ENCODE results near the gene PAFAH2.

PAFAH2 gene

DNA sequence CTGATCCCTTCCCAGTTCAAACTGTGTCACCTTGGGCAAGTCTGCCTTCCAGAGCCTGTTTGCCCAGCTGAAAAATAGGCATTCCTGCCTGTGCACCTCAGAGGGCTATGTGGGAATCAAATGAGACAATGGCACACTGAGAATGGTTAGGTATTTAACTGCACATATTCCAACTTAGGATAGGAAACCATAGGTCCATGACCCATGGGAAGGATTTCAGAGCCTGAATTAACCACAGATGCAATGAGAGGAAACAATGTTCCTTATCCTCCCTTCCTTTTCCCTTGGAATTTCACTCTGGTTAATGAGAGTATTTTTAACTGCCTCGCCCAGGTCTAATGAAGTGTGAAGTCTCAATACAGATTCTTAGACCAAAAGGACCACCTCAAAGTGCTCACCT lies 12.7 kb downstream of the PAFAH2 start:
- H3K4me3 ChIP-seq (ENCODE audit: low read depth, low read length): no peak overlapping the region
- DNase-seq (ENCODE audit: low read depth): no peak
- TF ChIP-seq, protein P1, sequence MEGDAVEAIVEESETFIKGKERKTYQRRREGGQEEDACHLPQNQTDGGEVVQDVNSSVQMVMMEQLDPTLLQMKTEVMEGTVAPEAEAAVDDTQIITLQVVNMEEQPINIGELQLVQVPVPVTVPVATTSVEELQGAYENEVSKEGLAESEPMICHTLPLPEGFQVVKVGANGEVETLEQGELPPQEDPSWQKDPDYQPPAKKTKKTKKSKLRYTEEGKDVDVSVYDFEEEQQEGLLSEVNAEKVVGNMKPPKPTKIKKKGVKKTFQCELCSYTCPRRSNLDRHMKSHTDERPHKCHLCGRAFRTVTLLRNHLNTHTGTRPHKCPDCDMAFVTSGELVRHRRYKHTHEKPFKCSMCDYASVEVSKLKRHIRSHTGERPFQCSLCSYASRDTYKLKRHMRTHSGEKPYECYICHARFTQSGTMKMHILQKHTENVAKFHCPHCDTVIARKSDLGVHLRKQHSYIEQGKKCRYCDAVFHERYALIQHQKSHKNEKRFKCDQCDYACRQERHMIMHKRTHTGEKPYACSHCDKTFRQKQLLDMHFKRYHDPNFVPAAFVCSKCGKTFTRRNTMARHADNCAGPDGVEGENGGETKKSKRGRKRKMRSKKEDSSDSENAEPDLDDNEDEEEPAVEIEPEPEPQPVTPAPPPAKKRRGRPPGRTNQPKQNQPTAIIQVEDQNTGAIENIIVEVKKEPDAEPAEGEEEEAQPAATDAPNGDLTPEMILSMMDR (IDR thresholded peaks at IDR 0.05; ENCODE audit: control insufficient read depth, extremely low read depth, insufficient read depth): no peak

DNA sequence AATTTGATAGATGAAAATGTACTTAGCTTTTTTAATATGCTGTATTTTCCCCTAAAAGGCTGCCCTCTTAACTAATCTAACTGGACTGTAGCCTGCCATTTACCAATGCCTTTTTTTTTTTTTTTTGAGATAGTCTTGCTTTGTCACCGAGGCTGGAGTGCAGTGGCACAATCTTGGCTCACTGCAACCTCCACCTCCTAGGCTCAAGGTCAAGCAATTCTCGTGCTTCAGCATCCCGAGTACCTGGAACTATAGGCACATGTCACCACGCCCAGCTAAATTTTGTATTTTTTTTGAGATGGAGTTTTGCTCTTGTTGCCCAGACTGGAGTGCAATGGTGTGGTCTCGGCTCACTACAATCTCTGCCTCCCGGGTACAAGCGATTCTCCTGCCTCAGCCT lies 18.7 kb downstream of the PAFAH2 start:
- TF ChIP-seq, protein P1 (IDR thresholded peaks at IDR 0.05; ENCODE audit: control insufficient read depth, extremely low read depth, insufficient read depth): no peak
- no peak for DNase-seq (ENCODE audit: low read depth)
- no peak overlapping the region for H3K4me3 ChIP-seq (ENCODE audit: low read depth, low read length)

DNA sequence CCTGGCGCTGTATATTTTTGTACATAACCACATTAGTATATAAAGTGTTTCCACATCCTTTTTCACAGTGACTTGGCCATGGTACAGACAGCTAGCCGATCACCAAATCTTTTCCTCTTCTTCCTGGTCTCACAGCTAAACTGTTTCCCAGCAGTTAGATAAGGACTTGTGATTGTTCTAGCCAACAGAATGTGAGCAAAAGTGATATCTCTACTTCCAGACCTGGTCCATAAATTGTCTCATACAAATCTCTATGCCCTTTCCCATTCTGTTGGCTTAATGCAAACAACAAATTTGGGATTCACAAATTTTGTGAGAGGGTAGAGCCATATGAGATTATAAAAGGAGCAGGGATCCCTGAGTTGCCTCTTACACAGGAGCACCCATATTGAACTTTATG lies 19.5 kb downstream of the PAFAH2 start:
- H3K4me3 ChIP-seq (ENCODE audit: low read depth, low read length): no peak overlapping the region
- TF ChIP-seq, protein P1 (IDR thresholded peaks at IDR 0.05; ENCODE audit: control insufficient read depth, extremely low read depth, insufficient read depth): no peak
- no peak for DNase-seq (ENCODE audit: low read depth)

DNA sequence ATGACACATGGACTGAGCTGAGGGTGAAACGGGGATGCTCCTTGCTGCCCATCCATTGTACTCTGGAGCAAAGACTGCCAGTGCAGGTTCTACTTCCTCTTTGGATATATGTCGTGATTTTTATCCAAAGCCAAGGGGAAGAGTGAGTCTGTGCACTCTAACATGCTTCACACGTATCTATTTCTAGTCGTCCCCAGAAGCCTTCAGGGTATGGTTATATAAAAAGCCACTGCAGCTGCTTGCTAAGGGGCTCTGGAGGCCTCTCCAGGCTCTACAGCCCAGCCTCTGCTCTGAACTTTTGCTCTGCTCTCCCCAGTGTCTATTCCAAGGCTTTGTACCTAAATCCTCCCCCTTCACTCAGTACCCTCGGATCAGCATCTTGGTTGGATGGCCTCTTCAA lies 20.1 kb downstream of the PAFAH2 start:
- TF ChIP-seq, protein P1 (IDR thresholded peaks at IDR 0.05; ENCODE audit: control insufficient read depth, extremely low read depth, insufficient read depth): no peak
- no peak overlapping the region for H3K4me3 ChIP-seq (ENCODE audit: low read depth, low read length)
- DNase-seq (ENCODE audit: low read depth): no peak

DNA sequence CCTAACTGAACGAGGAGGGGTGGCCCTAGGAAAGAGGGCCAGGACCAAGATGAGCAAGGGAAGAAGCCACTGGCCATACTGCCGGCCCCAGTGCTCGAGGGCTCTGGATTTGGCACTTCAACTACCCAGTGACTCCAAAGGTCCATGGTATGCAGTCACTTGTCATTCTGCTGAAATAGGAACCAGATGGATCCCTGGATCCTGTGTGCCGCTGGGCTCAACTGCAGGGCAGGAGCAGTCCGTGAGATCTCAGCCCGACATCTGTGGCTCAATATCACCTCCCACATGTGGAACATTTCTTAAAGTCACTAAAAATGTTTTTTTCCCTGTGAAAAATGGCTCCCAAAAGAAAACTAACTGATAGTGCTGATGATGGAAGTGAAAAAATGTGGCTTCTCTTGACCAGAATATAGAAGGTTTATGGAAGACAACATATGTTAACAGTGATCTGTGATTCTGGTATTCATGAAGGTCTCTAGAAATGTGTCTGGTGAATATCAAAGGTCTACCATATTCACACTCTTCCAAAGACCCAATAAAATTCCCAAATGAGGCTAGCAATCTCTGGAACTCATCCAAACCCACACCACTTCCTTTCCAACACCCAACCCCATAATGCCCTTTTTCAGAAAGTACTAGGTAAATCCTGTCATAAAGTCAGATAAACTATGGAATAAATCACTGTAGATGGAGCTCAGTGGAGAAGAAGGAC lies 24.1 kb downstream of the PAFAH2 start:
- DNase-seq (ENCODE audit: low read depth): no peak
- H3K4me3 ChIP-seq (ENCODE audit: low read depth, low read length): no peak overlapping the region
- TF ChIP-seq, protein P1 (IDR thresholded peaks at IDR 0.05; ENCODE audit: control insufficient read depth, extremely low read depth, insufficient read depth): no peak

DNA sequence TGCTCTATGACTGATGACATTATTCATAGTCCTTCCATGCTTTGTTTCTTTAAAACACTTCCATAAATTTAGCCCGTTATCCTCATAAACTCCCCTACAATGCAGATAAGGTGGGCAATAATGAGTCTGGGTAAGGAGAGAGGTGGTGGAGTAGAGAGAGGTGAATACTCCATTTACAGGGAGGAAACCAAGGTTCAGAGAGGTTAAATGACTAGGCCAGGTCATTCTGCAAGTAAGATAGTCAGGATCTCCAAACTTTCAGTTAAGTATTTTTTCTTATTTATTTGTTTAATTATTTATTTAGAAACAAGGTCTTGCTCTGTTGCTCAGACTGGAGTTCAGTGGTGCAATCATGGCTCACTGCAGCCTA lies 26.1 kb downstream of the PAFAH2 start:
- DNase-seq (ENCODE audit: low read depth): no peak
- no peak overlapping the region for H3K4me3 ChIP-seq (ENCODE audit: low read depth, low read length)
- TF ChIP-seq, protein P1 (IDR thresholded peaks at IDR 0.05; ENCODE audit: control insufficient read depth, extremely low read depth, insufficient read depth): no peak
